CD4-positive, alpha-beta T cell treated with Interleukin-21 for 1 hour (primary cell): ENCODE data around the gene ADCY9.
"Not testable (repeated sequence)": the region's sequence is repeated elsewhere in the genome, so short reads cannot be mapped to it uniquely, and the experiment has no call there.

Source experiments
- DNase-seq: peaks from one replicate; pipeline ENCODE4 v3.0.0-alpha.2; 2020

ADCY9 gene

GRCh38 chr16:4092547-4093265 lies 23.5 kb downstream of the ADCY9 start:
- DNase-seq: no peak

GRCh38 chr16:4091240-4092012 lies 24.8 kb downstream of the ADCY9 start:
- no peak for DNase-seq

DNA sequence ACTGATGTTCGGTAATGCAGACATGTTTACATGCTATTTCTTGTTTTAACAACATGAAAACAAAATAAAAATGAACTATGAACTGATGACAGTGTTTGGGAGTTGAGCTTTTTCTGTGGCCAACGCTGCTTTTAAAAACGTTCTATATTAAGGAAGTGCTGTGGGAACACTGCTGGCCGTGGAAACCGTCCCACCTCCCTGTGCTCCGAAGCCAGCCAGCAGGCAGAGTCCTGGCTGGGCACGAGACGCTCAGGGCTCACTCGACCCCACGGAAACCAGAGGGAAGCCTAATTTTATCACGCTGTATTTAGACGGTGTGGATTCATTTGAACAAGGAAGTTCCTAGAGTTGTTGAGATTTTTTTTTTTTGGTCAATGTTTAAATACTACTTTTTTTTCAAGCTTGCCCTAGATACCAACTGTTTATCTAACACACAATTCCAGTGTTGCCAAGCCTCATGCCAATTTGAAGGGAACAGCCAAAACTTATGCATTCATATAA lies 25.8 kb downstream of the ADCY9 start:
- DNase-seq: no peak

DNA sequence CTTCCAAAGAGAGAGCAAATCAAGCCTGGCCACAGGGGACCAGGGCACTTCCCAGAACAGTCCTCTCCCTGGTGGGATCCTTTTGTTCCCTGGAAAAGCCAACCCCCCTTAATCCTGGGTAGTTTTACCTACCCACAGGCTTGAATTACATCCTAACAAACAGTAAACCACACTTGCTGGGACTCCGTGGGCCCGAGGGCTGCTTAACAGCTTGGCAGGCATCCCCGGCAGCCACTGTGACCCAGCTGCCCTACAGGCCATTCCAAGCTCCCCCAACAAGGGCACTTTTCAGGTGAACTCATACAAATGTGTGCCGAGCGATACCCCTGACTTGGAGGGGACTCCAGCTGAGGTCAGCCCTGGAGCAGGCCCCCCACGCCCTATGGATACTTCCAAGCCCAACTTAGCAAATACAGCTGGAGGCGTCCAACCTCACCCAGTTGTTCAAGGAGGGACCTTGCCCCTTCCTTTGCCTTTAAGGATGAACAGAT lies 26.4 kb downstream of the ADCY9 start:
- DNase-seq: no peak

GRCh38 chr16:4089251-4089810 lies 26.9 kb downstream of the ADCY9 start:
- no peak for DNase-seq

- DNase-seq: no peak
Measured at GRCh38 chr16:4087990-4088577, 28.2 kb downstream of the ADCY9 start.

DNA sequence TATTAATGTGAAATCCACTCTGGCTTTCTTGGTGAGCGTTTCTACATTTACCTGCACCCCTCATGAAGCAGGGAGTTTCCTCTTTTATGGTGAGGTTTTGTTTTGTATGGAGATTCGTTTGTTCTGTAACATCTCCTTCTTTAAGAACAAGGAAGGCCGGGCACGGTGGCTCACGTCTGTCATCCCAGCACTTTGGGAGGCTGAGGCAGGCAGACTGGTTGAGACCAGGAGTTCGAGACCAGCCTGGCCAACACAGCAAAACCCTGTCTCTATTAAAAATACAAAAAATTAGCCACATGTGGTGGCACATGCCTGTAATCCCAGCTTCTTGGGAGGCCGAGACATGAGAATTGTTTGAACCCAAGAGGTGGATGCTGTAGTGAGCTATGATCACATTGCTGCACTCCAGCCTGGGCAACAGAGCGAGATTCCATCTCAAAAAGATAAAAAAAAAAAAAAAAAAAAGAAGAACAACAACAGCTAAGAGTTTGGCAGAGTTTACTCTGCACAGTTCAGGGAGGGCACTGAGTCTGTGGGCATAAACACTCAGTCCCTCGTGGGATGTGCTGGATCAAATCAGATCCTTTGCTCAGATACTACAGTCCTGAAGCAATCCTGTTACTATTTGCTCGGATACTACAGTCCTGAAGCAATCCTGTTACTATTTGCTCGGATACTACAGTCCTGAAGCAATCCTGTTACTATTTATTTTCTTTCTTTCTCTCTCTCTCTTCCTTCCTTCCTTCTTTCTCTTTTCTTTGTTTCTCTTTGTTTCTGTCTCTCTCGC lies 28.9 kb downstream of the ADCY9 start:
- no peak for DNase-seq

GRCh38 chr16:4086153-4086552 lies 30.1 kb downstream of the ADCY9 start:
- no peak for DNase-seq

DNA sequence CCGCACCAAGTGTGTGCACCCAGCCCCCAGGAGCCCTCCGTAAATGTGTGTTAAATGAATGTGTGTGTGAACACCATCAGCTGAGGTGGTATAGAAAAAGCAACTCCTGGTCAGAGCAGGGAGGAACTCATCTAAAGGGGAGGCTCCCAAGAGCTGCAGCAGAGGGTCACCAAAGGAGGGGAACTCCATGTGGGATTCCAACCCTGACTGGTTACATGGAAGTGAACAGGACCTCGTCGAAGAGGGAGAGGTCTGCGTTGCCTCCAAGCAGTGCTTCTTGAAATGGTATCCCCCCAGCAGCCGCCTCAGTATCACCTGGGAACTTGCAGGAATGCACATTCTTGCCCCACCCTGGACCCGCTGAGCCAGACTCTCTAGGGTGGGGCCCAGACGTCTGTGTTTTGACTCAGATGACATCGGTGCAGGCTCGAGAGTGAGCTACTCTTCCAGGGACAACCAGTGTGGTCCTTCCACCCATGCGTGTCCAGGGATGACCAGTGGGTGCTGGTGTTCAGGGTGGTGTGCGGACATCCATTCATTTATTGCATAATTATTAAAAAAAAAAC lies 30.8 kb downstream of the ADCY9 start:
- no peak for DNase-seq

DNA sequence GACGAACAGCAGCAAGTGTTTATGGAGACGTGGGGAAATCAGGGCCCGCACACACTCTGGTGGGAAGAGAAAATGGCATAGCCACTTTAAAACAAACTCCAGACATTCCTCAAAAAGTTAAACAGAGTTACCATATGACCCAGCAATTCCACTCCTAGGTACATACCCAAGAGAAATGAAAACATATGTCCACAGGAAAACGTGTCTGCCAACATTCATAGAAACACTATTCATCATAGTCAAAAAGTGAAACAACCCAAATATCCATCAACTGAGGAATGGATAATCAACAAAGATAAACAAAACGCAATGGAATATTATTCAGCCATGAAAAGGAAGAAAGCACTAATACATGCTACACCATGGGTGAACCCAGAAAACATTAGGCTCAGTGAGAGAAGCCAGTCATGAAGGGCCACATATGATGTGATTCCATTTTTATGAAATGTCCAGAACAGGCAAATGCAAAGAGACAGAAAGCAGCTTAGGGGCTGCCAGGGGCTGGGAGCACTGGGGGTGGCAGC lies 32.8 kb downstream of the ADCY9 start:
- no peak for DNase-seq

DNA sequence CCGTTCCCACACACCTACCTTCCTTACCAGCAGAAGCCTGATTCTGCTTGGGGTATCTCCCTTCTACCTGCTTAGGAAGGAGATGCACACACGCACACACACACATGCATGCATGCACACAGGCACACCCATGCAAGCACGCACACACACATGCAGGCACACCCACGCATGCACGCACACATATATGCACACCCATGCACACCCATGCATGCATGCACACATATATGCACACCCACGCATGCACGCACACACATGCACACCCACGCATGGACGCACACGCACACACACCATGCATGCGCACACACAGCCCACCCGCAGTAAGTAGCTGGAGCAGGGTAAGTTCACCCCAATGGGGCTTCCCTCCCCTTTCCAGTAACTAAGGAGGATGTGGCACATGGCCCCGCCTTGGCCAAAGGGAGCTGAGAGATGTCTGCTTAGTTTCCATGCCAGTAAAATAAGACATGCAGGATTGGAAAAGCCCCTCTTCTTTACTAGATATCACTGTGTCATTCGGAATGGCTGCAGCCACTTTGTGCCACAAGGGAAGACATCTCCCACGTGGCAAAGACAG lies 33.7 kb downstream of the ADCY9 start:
- no peak for DNase-seq

DNA sequence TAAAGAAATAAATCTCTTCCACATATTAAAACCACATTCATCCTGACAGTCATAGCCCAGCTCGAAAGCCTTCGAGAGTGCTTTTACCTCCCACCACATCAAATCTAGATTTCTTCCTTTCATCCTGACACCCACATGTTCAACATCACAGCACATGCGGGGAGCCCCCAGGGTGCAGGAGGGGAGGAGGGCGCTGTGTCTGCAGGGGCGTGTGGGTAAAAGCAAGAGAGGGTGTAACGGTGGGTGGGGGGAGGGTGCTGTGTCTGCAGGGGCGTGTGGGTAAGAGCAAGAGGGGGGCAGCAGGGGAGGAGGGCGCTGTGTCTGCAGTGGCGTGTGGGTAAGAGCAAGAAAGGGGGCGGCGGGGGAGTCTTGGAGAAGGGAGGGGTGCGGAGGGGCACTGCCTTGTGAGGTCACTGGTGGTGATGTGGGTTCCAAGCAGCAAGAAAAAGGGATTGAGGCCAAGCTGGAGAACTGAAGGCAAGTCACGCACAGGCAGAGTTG lies 34.7 kb downstream of the ADCY9 start:
- peak; percentile 28 for DNase-seq

DNA sequence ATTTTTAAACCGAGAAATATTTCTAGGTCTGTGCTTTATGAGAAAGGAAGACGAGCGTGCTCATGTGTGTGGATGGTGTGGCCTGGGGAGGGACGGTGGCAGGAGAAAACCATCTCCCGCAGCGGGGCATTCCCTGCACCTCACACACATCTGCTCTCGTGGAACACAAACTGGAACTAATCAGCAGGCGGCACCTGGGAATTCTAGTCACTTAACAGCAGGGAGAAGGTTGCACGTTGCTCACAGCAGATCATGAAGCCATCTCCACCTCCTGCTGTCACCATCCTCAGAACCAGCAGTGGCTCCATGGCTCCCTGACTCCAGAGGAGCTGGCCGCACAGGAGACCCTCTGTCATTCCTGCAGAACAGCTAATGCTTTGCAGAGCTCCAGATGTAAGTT lies 35.2 kb downstream of the ADCY9 start:
- no peak for DNase-seq

DNA sequence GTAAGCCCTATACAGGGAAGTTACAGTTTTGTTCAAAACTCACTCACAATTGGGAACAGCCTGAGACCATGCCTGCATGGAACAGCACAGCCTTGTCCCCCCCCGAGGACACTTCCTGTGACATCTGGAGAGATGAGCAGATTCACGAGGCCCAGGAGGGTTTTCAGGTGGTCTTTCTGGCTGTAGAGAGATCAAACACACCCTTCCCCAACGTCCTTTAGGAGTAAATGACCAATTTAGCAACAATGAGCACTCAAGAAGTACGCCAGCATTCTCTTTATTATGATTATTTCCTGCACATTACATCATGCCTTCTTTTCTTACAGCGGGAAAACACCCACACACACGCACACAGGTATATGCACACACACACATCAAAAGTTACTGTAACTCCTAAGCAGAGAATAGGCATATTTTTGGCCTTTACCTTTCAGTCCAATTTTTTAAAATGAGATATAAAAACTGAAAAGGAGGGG lies 39.0 kb downstream of the ADCY9 start:
- no peak for DNase-seq

GRCh38 chr16:4075534-4075933 lies 40.7 kb downstream of the ADCY9 start:
- DNase-seq: no peak

DNA sequence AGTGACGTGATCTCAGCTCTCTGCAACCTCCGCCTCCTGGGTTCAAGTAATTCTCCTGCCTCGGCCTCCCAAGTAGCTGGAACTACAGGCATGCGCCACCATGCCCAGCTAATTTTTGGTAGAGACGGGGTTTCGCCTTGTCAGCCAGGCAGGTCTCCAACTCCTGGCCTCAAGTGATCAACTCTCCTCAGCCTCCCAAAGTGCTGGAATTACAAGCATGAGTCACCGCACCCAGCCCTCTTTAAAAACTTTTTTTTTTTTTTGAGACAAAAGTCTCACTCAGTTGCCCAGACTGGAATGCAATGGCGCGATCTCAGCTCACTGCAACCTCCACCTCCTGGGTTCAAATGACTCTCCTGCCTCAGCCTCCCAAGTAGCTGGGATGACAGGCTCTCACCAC lies 43.1 kb downstream of the ADCY9 start:
- DNase-seq: not testable (repeated sequence)

GRCh38 chr16:4071686-4072561 lies 44.3 kb downstream of the ADCY9 start:
- no peak for DNase-seq

DNA sequence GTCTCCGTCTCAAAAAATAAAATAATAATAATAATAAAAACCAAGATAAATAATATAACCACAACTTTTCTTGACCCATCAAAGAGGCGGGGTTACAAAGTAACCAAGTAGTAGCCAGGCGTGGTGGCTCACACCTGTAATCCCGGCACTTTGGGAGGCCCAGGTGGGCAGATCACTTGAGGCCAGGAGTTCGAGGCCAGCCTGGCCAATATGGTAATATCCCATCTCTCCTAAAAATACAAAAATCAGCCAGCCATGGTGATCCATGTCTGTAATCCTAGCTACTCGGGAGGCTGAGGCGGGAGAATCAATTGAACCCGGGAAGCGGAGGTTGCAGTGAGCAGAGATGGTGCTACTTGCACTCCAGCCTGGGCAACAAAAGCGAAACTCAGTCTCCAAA lies 45.3 kb downstream of the ADCY9 start:
- no peak for DNase-seq

GRCh38 chr16:4067262-4068001 lies 48.8 kb downstream of the ADCY9 start:
- no peak for DNase-seq
